Gastrocnemius medialis (tissue), 4 donors: ENCODE measurements around the gene TFAP2C. TPM values are rescaled to one million over a fixed set of nuclear protein-coding genes. Genes with fewer than 3 reads are reported as not detected.
"Not testable (repeated sequence)": the region's sequence is repeated elsewhere in the genome, so short reads cannot be mapped to it uniquely, and the experiment has no call there.

Experiments used
- ATAC-seq, 2 donors: fragments of 150-250 bp; one replicate each; pipeline ENCODE4 v1.9.1; 2016
- DNase-seq, 2 donors: peaks; one replicate each; pipeline ENCODE4 v3.0.0-alpha.2; 2019
- H3K27ac ChIP-seq, 4 donors: fragments of 200-600 bp; sonication (generic); 1 replicate in 1 of 4; 2 replicates in 3 of 4; pipeline ENCODE4 v1.5.1; 2016 to 2018; ENCODE audit warnings: mild to moderate bottlenecking in 2 of 4, moderate library complexity in 1 of 4
- H3K27me3 ChIP-seq, 3 donors: fragments of 200-600 bp; sonication (generic) in 2 of 3; 1 replicate in 1 of 3; 2 replicates in 2 of 3; pipeline versions ENCODE4 v1.5.1 to v1.6.0; 2016 to 2019; ENCODE audit warnings: mild to moderate bottlenecking in 1 of 3, moderate library complexity in 1 of 3
- H3K36me3 ChIP-seq, 2 donors: fragments of 200-600 bp; sonication (generic) in 1 of 2; one replicate each; pipeline ENCODE4 v1.5.1; 2017 to 2018
- H3K4me1 ChIP-seq, 2 donors: fragments of 200-600 bp; sonication (generic) in 1 of 2; one replicate each; pipeline ENCODE4 v1.5.1; 2016 to 2017; ENCODE audit warnings: mild to moderate bottlenecking in 2 of 2
- H3K4me3 ChIP-seq, 4 donors: fragments of 200-600 bp; sonication (generic) in 3 of 4; 1 replicate in 1 of 4; 2 replicates in 3 of 4; pipeline ENCODE4 v1.5.1; 2016 to 2019; ENCODE audit warnings: mild to moderate bottlenecking in 2 of 4
- H3K9me3 ChIP-seq, 3 donors: fragments of 200-600 bp; sonication (generic) in 2 of 3; 1 replicate in 1 of 3; 2 replicates in 2 of 3; pipeline ENCODE4 v1.5.1; 2016 to 2019
- CTCF ChIP-seq, 5 experiments: fragments of 450-650 bp in 3 of 5; fragments of 200-600 bp in 2 of 5; sonication (generic) in 2 of 5; IDR thresholded peaks in 4 of 5; conservative IDR thresholded peaks in 1 of 5; 1 replicate in 4 of 5; 2 replicates in 1 of 5; pipeline ENCODE4 v1.5.1; 2016 to 2019; ENCODE audit warnings: antibody characterized with exemption in 5 of 5, mild to moderate bottlenecking in 3 of 5, moderate library complexity in 3 of 5
- POLR2A ChIP-seq, 2 donors: fragments of 450-650 bp; IDR thresholded peaks; one replicate each; pipeline ENCODE4 v1.6.1; 2017; ENCODE audit warnings: antibody characterized with exemption in 2 of 2, mild to moderate bottlenecking in 2 of 2, moderate library complexity in 2 of 2
- in situ Hi-C, 4 donors: fragments of 200-750 bp; cut with MboI; loops; one replicate each; pipeline versions ENCODE4 v1.15.0 to v1.8.0; 2017; ENCODE audit warnings: low sequenced_read_pairs in 4 of 4
- intact Hi-C: fragments of 100-400 bp; cut with DNase I; formaldehyde crosslinking; loops from one replicate; pipeline ENCODE4 v1.15.1; 2023; ENCODE audit warnings: low total_unique reads
- total RNA-seq, 4 donors: library from RNA; depleted of rRNA; stranded (reverse); fragments of >200 nt; gene quantifications; one replicate each; pipeline versions ENCODE4 v1.1.0 to v1.2.3, GENCODE V29; 2016

The TFAP2C gene
- total RNA-seq, 4 donors from 2014 or later = 0.11 to 0.13 TPM; not detected in 2

- ATAC-seq = no peak
- in situ Hi-C loops (no loop called here), intact Hi-C loops (no loop called here)
- Histone ChIP-seq H3K4me3 (no peak overlapping the region), H3K27me3 (no peaks in the 10 kb centered on the region), H3K36me3 (no peaks in the 10 kb centered on the region), H3K9me3 (no peaks in the 10 kb centered on the region), H3K4me1 (no peaks in the 10 kb centered on the region), H3K27ac (no peak overlapping the region)
- TF ChIP-seq CTCF (IDR thresholded peaks at IDR 0.05 in 4 of 5, conservative IDR thresholded peaks at IDR 0.05 in 1 of 5) = no peak
- TF ChIP-seq POLR2A (IDR thresholded peaks at IDR 0.05) = no peak
- DNase-seq = no peak
These were observed 24.1 kb downstream of the TFAP2C start for GRCh38 chr20:56653211-56653610.

- DNase-seq (no peak), ATAC-seq (no peak)
- H3K27me3 ChIP-seq = no peaks in the 10 kb centered on the region
- no peak overlapping the region for H3K27ac ChIP-seq
- no peaks in the 10 kb centered on the region for H3K9me3 ChIP-seq
- no peak overlapping the region for H3K4me3 ChIP-seq
- in situ Hi-C loops = no loop called here
- intact Hi-C loops = no loop called here
- no peaks in the 10 kb centered on the region for H3K4me1 ChIP-seq
- H3K36me3 ChIP-seq = no peaks in the 10 kb centered on the region
- TF ChIP-seq CTCF (IDR thresholded peaks at IDR 0.05 in 4 of 5, conservative IDR thresholded peaks at IDR 0.05 in 1 of 5) = no peak
- no peak for TF ChIP-seq POLR2A (IDR thresholded peaks at IDR 0.05)
These were observed 27.5 kb downstream of the TFAP2C start for GRCh38 chr20:56656632-56657031.

GRCh38 chr20:56657879-56658278 is 28.8 kb downstream of the TFAP2C start:
- ATAC-seq = no peak
- in situ Hi-C loops (no loop called here), intact Hi-C loops (no loop called here)
- DNase-seq = no peak
- Histone ChIP-seq H3K9me3 (no peaks in the 10 kb centered on the region), H3K27me3 (no peaks in the 10 kb centered on the region), H3K27ac (no peak overlapping the region), H3K4me3 (no peak overlapping the region), H3K36me3 (no peaks in the 10 kb centered on the region), H3K4me1 (no peaks in the 10 kb centered on the region)
- no peak for TF ChIP-seq CTCF (IDR thresholded peaks at IDR 0.05 in 4 of 5, conservative IDR thresholded peaks at IDR 0.05 in 1 of 5)
- TF ChIP-seq POLR2A (IDR thresholded peaks at IDR 0.05) = no peak

GRCh38 chr20:56658341-56658947 is 29.3 kb downstream of the TFAP2C start:
- intact Hi-C loops, H3K27ac ChIP-seq, H3K4me1 ChIP-seq, DNase-seq, H3K36me3 ChIP-seq, H3K4me3 ChIP-seq, H3K27me3 ChIP-seq, H3K9me3 ChIP-seq, in situ Hi-C loops, ATAC-seq: not testable (repeated sequence)

- Histone ChIP-seq H3K4me1 (no peaks in the 10 kb centered on the region), H3K9me3 (no peaks in the 10 kb centered on the region), H3K4me3 (no peak overlapping the region), H3K36me3 (no peaks in the 10 kb centered on the region), H3K27ac (no peak overlapping the region), H3K27me3 (no peaks in the 10 kb centered on the region)
- TF ChIP-seq POLR2A (IDR thresholded peaks at IDR 0.05) (no peak), CTCF (IDR thresholded peaks at IDR 0.05 in 4 of 5, conservative IDR thresholded peaks at IDR 0.05 in 1 of 5) (no peak)
- intact Hi-C loops = no loop called here
- ATAC-seq (no peak), DNase-seq (no peak)
- in situ Hi-C loops = no loop called here
These were observed 34.6 kb downstream of the TFAP2C start for GRCh38 chr20:56663660-56664059.
